ENCODE measurements around the gene ABCA4. TPM values are rescaled to one million over a fixed set of nuclear protein-coding genes. Genes with fewer than 3 reads are reported as not detected.

ABCA4 gene
- total and polyA plus RNA-seq, 2 donors (not counting 3 experiments of a cell fraction or from before 2014, with no cell fraction given): 2.3 to 4.9 TPM

DNA sequence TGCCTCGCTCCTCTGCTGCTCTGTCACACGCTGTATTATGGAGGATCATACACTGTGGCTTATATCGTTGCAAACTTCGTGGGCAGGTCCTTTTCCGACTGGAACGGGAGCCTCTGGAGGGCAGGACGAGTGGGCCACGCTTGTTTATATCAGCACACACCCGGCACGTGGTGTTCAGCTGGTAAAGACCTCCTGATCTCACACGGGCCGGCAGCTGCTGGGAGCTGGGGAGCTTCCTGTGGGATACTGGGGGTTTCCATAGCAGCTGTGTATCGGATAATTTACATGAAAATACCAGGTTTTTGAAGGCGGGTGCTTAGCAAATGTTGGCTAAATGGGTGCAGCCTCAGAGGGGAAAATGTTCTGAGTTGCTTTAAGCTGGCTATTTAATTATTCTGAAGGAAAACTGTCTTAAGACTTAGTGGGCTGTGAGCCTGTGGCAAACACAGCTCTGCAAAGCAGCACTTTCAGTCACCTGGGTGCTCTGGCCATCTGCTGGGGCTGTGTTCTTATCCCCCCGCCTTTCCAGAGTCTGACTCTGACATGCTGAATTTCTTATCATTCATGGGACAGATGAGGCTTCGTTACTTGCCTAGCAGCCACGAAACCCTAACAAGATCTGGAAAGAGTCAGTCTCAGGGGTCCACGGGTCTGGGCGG lies 108.1 kb downstream of the ABCA4 start:
- Histone ChIP-seq H3K27ac (ENCODE audit: insufficient read depth, low read depth, low read length) (no peak overlapping the region), H3K9me3 (replicated peaks; ENCODE audit: control insufficient read depth, insufficient read depth, low read length) (no peaks in the 10 kb centered on the region), H3K79me2 (ENCODE audit: control insufficient read depth, insufficient read depth, low read length) (no peaks in the 10 kb centered on the region), H3K9me1 (replicated peaks; ENCODE audit: control insufficient read depth, extremely low read depth, insufficient read depth, low read length) (no peaks in the 10 kb centered on the region), H3K4me1 (ENCODE audit: control insufficient read depth, extremely low read depth, insufficient read depth, low read length) (no peaks in the 10 kb centered on the region), H3K4me2 (ENCODE audit: insufficient read depth, low read length) (no peak overlapping the region), H2AFZ (ENCODE audit: low read depth, low read length) (no peak overlapping the region), H3K27me3 (ENCODE audit: control insufficient read depth in 2 of 2, insufficient read depth in 2 of 2, low read length in 2 of 2) (peaks cover 5 to 11% of the 10 kb centered on the region in 2 experiments), H3K36me3 (ENCODE audit: control insufficient read depth in 2 of 2, extremely low read depth in 1 of 2, insufficient read depth in 2 of 2, low read length in 2 of 2) (no peaks in the 10 kb centered on the region), H3K4me3 (replicated peaks in 1 of 3; ENCODE audit: insufficient read depth in 1 of 3, low read depth in 1 of 3, low read length in 3 of 3) (no peak overlapping the region), H3K9ac (replicated peaks; ENCODE audit: extremely low read depth, insufficient read depth, low read length) (no peak overlapping the region), H4K20me1 (replicated peaks; ENCODE audit: control insufficient read depth, extremely low read depth, insufficient read depth, low read length) (no peaks in the 10 kb centered on the region)
- intact Hi-C loops (cut with micrococcal nuclease) (no loop called here), dilution Hi-C loops (cut with MboI; ENCODE audit: extremely low pct_ligation_motif_present, low sequenced_read_pairs) (loop anchor here (25.0 kb wide), 1 partner anchor 349 kb away; no protein-coding TSS in a partner anchor)
- FAIRE-seq (no peak), DNase-seq (ENCODE audit: low read depth, low spot score) (no peak)
- ChIA-PET POLR2A (no interaction called here), CTCF (interaction anchor here (1.4 to 2.5 kb wide), 3 partner anchors 27 to 323 kb away, joined by 3 to 10 read pairs (median 4); partner anchors contain the start of gene GCLM)
- TF ChIP-seq POLR2A (IDR thresholded peaks at IDR 0.05; ENCODE audit: low read depth, low read length) (no peak), MYC (IDR thresholded peaks at IDR 0.05; ENCODE audit: low read depth, low read length) (no peak), GATA2 (IDR thresholded peaks at IDR 0.05; ENCODE audit: insufficient read depth, insufficient read length, low read depth, low read length) (no peak), POLR2AphosphoS5 (IDR thresholded peaks at IDR 0.05; ENCODE audit: insufficient read depth, low read depth, low read length) (no peak), EZH2 (IDR thresholded peaks at IDR 0.05; ENCODE audit: borderline replicate concordance, low read depth, low read length, severe bottlenecking) (no peak), JUN (IDR thresholded peaks at IDR 0.05; ENCODE audit: borderline replicate concordance, insufficient read depth, insufficient read length, low read depth) (no peak), FOS (IDR thresholded peaks at IDR 0.05; ENCODE audit: borderline replicate concordance, insufficient read depth, low read length) (no peak)
- TF ChIP-seq, protein P1, sequence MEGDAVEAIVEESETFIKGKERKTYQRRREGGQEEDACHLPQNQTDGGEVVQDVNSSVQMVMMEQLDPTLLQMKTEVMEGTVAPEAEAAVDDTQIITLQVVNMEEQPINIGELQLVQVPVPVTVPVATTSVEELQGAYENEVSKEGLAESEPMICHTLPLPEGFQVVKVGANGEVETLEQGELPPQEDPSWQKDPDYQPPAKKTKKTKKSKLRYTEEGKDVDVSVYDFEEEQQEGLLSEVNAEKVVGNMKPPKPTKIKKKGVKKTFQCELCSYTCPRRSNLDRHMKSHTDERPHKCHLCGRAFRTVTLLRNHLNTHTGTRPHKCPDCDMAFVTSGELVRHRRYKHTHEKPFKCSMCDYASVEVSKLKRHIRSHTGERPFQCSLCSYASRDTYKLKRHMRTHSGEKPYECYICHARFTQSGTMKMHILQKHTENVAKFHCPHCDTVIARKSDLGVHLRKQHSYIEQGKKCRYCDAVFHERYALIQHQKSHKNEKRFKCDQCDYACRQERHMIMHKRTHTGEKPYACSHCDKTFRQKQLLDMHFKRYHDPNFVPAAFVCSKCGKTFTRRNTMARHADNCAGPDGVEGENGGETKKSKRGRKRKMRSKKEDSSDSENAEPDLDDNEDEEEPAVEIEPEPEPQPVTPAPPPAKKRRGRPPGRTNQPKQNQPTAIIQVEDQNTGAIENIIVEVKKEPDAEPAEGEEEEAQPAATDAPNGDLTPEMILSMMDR (IDR thresholded peaks at IDR 0.05; ENCODE audit: extremely low read depth in 1 of 2, insufficient read depth in 1 of 2, low read depth in 1 of 2, low read length in 2 of 2): no peak
- TF ChIP-seq, protein P2, sequence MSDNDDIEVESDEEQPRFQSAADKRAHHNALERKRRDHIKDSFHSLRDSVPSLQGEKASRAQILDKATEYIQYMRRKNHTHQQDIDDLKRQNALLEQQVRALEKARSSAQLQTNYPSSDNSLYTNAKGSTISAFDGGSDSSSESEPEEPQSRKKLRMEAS (IDR thresholded peaks at IDR 0.05; ENCODE audit: insufficient read depth, insufficient read length): no peak
- no TSS peak for BruUV-seq (replicated peaks)

Data from endothelial cell of umbilical vein (primary cell).